Activated T-helper 1 cell treated with anti-CD3 and anti-CD28 coated beads, Interleukin-12 subunit alpha, Interleukin-12 subunit beta, Interleukin-2, Interleukin-4 antibody, amounts not matched to agents 30 ng/mL and 10 ng/mL and 1 ng/mL, durations not matched to agents 14 hours and 24 hours and 36 hours (primary cell): Measurements from ENCODE around the gene MYT1. TPM values are rescaled to one million over a fixed set of nuclear protein-coding genes. Genes with fewer than 3 reads are reported as not detected.
A peak's percentile ranks its signal among the peaks of the same experiment; 100 is the strongest.
"Not testable (repeated sequence)": the region's sequence is repeated elsewhere in the genome, so short reads cannot be mapped to it uniquely, and the experiment has no call there.

Experiments used
- DNase-seq: peaks from one replicate; pipeline ENCODE4 v3.0.0; 2021; ENCODE audit warnings: low spot score
- H3K27ac Mint-ChIP-seq: one replicate; pipeline ENCODE4 v1.8.0; 2021; ENCODE audit warnings: mild to moderate bottlenecking, mixed read lengths
- H3K27me3 Mint-ChIP-seq: one replicate; pipeline ENCODE4 v1.8.0; 2022; ENCODE audit warnings: mild to moderate bottlenecking, moderate library complexity, mixed read lengths; ENCODE audit not compliant: insufficient read depth
- H3K36me3 Mint-ChIP-seq: one replicate; pipeline ENCODE4 v1.8.0; 2021; ENCODE audit warnings: low read depth, mixed read lengths
- H3K4me1 Mint-ChIP-seq: one replicate; pipeline ENCODE4 v1.8.0; 2021; ENCODE audit warnings: low read depth, mixed read lengths
- H3K4me3 Mint-ChIP-seq: one replicate; pipeline ENCODE4 v1.8.0; 2021; ENCODE audit warnings: mild to moderate bottlenecking, moderate library complexity, mixed read lengths
- H3K9me3 Mint-ChIP-seq: one replicate; pipeline ENCODE4 v1.8.0; 2021; ENCODE audit warnings: mixed read lengths
- intact Hi-C: fragments of 100-400 bp; cut with micrococcal nuclease; formaldehyde crosslinking; loops from one replicate; pipeline ENCODE4 v1.15.1; 2024
- total RNA-seq: library from RNA; stranded (reverse); gene quantifications from 2 replicates; pipeline ENCODE4 v1.2.3, GENCODE V29; 2022

Gene MYT1
- total RNA-seq, 1 donor from 2014 or later = not detected

GRCh38 chr20:64276817-64277216 lies 112.6 kb downstream of the MYT1 start:
- no peak overlapping the region for H3K4me3 Mint-ChIP-seq
- no peaks in the 10 kb centered on the region for H3K4me1 Mint-ChIP-seq
- DNase-seq = no peak
- H3K9me3 Mint-ChIP-seq = no peaks in the 10 kb centered on the region
- H3K27ac Mint-ChIP-seq = no peak overlapping the region
- intact Hi-C loops = no loop called here
- H3K36me3 Mint-ChIP-seq = peaks cover 9% of the 10 kb centered on the region
- H3K27me3 Mint-ChIP-seq = no peaks in the 10 kb centered on the region

GRCh38 chr20:64277571-64278316 lies 113.5 kb downstream of the MYT1 start:
- H3K36me3 Mint-ChIP-seq = peaks cover 9% of the 10 kb centered on the region
- intact Hi-C loops = no loop called here
- no peak overlapping the region for H3K27ac Mint-ChIP-seq
- H3K4me3 Mint-ChIP-seq = no peak overlapping the region
- DNase-seq = no peak
- H3K4me1 Mint-ChIP-seq = no peaks in the 10 kb centered on the region
- H3K9me3 Mint-ChIP-seq = no peaks in the 10 kb centered on the region
- no peaks in the 10 kb centered on the region for H3K27me3 Mint-ChIP-seq

- intact Hi-C loops = no loop called here
- no peak for DNase-seq
- Mint-ChIP-seq H3K9me3 (no peaks in the 10 kb centered on the region), H3K4me3 (no peak overlapping the region), H3K27me3 (peaks cover under 1% of the 10 kb centered on the region), H3K4me1 (no peaks in the 10 kb centered on the region), H3K36me3 (peaks cover 4% of the 10 kb centered on the region), H3K27ac (no peak overlapping the region)
These were observed 114.0 kb downstream of the MYT1 start for GRCh38 chr20:64278317-64278681.

- no peaks in the 10 kb centered on the region for H3K36me3 Mint-ChIP-seq
- H3K4me1 Mint-ChIP-seq = no peaks in the 10 kb centered on the region
- peaks cover 9% of the 10 kb centered on the region for H3K27me3 Mint-ChIP-seq
- DNase-seq = no peak
- no peaks in the 10 kb centered on the region for H3K9me3 Mint-ChIP-seq
- H3K4me3 Mint-ChIP-seq = no peak overlapping the region
- intact Hi-C loops = no loop called here
- no peak overlapping the region for H3K27ac Mint-ChIP-seq
These were observed 115.7 kb downstream of the MYT1 start for GRCh38 chr20:64279826-64280459.

- Mint-ChIP-seq H3K36me3 (no peaks in the 10 kb centered on the region), H3K9me3 (no peaks in the 10 kb centered on the region), H3K27me3 (peaks cover 9% of the 10 kb centered on the region), H3K4me3 (no peak overlapping the region), H3K27ac (no peak overlapping the region), H3K4me1 (no peaks in the 10 kb centered on the region)
- intact Hi-C loops = no loop called here
- no peak for DNase-seq
These were observed 116.2 kb downstream of the MYT1 start for GRCh38 chr20:64280460-64280843.

- Mint-ChIP-seq H3K27ac (no peak overlapping the region), H3K4me1 (no peaks in the 10 kb centered on the region), H3K27me3 (peaks cover 9% of the 10 kb centered on the region), H3K9me3 (no peaks in the 10 kb centered on the region), H3K4me3 (no peak overlapping the region), H3K36me3 (no peaks in the 10 kb centered on the region)
- intact Hi-C loops = no loop called here
- DNase-seq = no peak
These were observed 119.4 kb downstream of the MYT1 start for GRCh38 chr20:64283646-64284045.

GRCh38 chr20:64285579-64286446 lies 121.6 kb downstream of the MYT1 start:
- H3K27me3 Mint-ChIP-seq, H3K4me1 Mint-ChIP-seq, H3K27ac Mint-ChIP-seq: not testable (repeated sequence)

GRCh38 chr20:64286447-64287263 lies 122.4 kb downstream of the MYT1 start:
- H3K9me3 Mint-ChIP-seq, DNase-seq, H3K4me3 Mint-ChIP-seq, intact Hi-C loops, H3K36me3 Mint-ChIP-seq, H3K4me1 Mint-ChIP-seq, H3K27me3 Mint-ChIP-seq, H3K27ac Mint-ChIP-seq: not testable (repeated sequence)

More at GRCh38 chr20:64285579-64286446, 121.6 kb downstream of the MYT1 start:
- H3K9me3 Mint-ChIP-seq, H3K4me3 Mint-ChIP-seq, intact Hi-C loops, H3K36me3 Mint-ChIP-seq: not testable (repeated sequence)
- peak; percentile 87 for DNase-seq

- H3K9me3 Mint-ChIP-seq, DNase-seq, H3K4me1 Mint-ChIP-seq, H3K27me3 Mint-ChIP-seq, H3K27ac Mint-ChIP-seq, H3K36me3 Mint-ChIP-seq, H3K4me3 Mint-ChIP-seq, intact Hi-C loops: not testable (repeated sequence)
These were observed 123.0 kb downstream of the MYT1 start for GRCh38 chr20:64287264-64287590.

Other genes with a start within 250 kb of the MYT1 start
- gene UCKL1, start 208.0 kb upstream of the MYT1 start, total RNA-seq = 48.7 and 49.3 TPM in 2 replicates
- 28.0 and 28.3 TPM in 2 replicates for gene ZNF512B, start 194.5 kb upstream of the MYT1 start, total RNA-seq
- 29.4 and 34.9 TPM in 2 replicates for gene SAMD10, start 184.8 kb upstream of the MYT1 start, total RNA-seq
- gene PRPF6, start 183.3 kb upstream of the MYT1 start, total RNA-seq = 82.3 and 83.6 TPM in 2 replicates
- gene C20orf204, start 128.3 kb upstream of the MYT1 start, total RNA-seq = 5.4 and 6.1 TPM in 2 replicates
- gene SOX18, start 114.8 kb upstream of the MYT1 start, total RNA-seq = 1.3 TPM in 2 replicates
- 33.8 TPM in 2 replicates for gene TCEA2, start 101.3 kb upstream of the MYT1 start, total RNA-seq
- gene RGS19, start 84.9 kb upstream of the MYT1 start, total RNA-seq = 54.7 and 55.9 TPM in 2 replicates
- 0.16 and 0.20 TPM in 2 replicates for gene OPRL1, start 84.4 kb upstream of the MYT1 start, total RNA-seq
- 0.31 and 0.39 TPM in 2 replicates for gene LKAAEAR1, start 80.1 kb upstream of the MYT1 start, total RNA-seq
- not detected in 2 replicates for gene NPBWR2, start 56.9 kb upstream of the MYT1 start, total RNA-seq
- gene PCMTD2, start 91.3 kb downstream of the MYT1 start, total RNA-seq = 32.2 and 39.5 TPM in 2 replicates